T-cell (primary cell): ENCODE measurements around the gene SLC45A1. TPM values are rescaled to one million over a fixed set of nuclear protein-coding genes. Genes with fewer than 3 reads are reported as not detected.

Experiments
- ATAC-seq, 4 experiments: fragments of 200-7000 bp in 3 of 4; fragments of 150-1000 bp in 1 of 4; cut with Tn5 transposase; replicated peaks in 1 of 4; 1 replicate in 3 of 4; 2 replicates in 1 of 4; pipeline ENCODE4 v1.10.0; 2021; ENCODE audit warnings: moderate library complexity in 3 of 4, mild to moderate bottlenecking in 2 of 4, moderate number of reproducible peaks in 1 of 4
- CTCF ChIA-PET, 2 donors: fragments of 300-600 bp; sonication (Branson Sonifier 250); formaldehyde crosslinking; loops; one replicate each; lab custom pipeline; 2022; ENCODE audit warnings: antibody characterized with exemption in 2 of 2; lab: Charles Lee
- POLR2A ChIA-PET, 2 donors: fragments of 300-600 bp; sonication (Branson Sonifier 250); formaldehyde crosslinking; loops; one replicate each; lab custom pipeline; 2022; ENCODE audit warnings: antibody characterized with exemption in 2 of 2; lab: Charles Lee
- DNase-seq, 35 experiments: peaks; one replicate each; pipeline versions ENCODE4 v3.0.0 to v3.0.0-alpha.2; 2013 to 2023
- H3K27ac ChIP-seq: one replicate; pipeline ENCODE4 v1.5.1; 2013; ENCODE audit warnings: low read length
- H3K27me3 ChIP-seq, 2 experiments: replicated peaks in 1 of 2; 1 replicate in 1 of 2; 2 replicates in 1 of 2; pipeline versions ENCODE4 v1.6.1 to v1.7.0; 2013; ENCODE audit warnings: low read length in 1 of 2, mixed read lengths in 1 of 2; ENCODE audit not compliant: control insufficient read depth in 2 of 2, insufficient read depth in 2 of 2; ENCODE audit errors: extremely low read depth in 1 of 2
- H3K36me3 ChIP-seq, 2 donors: 1 replicate in 1 of 2; 2 replicates in 1 of 2; pipeline versions ENCODE4 v1.6.1 to v1.7.0; 2013; ENCODE audit warnings: low read length in 1 of 2; ENCODE audit not compliant: control insufficient read depth in 2 of 2, insufficient read depth in 1 of 2; ENCODE audit errors: extremely low read depth in 1 of 2
- H3K4me1 ChIP-seq, 2 experiments: 1 replicate in 1 of 2; 2 replicates in 1 of 2; pipeline versions ENCODE4 v1.6.1 to v1.7.0; 2013; ENCODE audit warnings: low read length in 2 of 2, mixed read lengths in 1 of 2; ENCODE audit not compliant: insufficient read depth in 2 of 2, control insufficient read depth in 1 of 2; ENCODE audit errors: extremely low read depth in 1 of 2
- H3K4me3 ChIP-seq, 2 donors: 1 replicate in 1 of 2; 2 replicates in 1 of 2; pipeline versions ENCODE4 v1.5.1 to v1.7.0; 2013; ENCODE audit warnings: mild to moderate bottlenecking in 2 of 2, low read length in 1 of 2, moderate library complexity in 1 of 2; ENCODE audit not compliant: control insufficient read depth in 1 of 2; ENCODE audit errors: extremely low read depth in 1 of 2
- H3K9me3 ChIP-seq: 2 replicates; pipeline ENCODE4 v1.7.0; 2013
- H3K27ac Mint-ChIP-seq, 2 donors: one replicate each; pipeline ENCODE4 v1.8.0; 2020 to 2021; ENCODE audit warnings: mild to moderate bottlenecking in 2 of 2, mixed read lengths in 2 of 2
- H3K27me3 Mint-ChIP-seq, 2 donors: one replicate each; pipeline ENCODE4 v1.8.0; 2021 to 2022; ENCODE audit warnings: mixed read lengths in 2 of 2
- H3K36me3 Mint-ChIP-seq: one replicate; pipeline ENCODE4 v1.8.0; 2021; ENCODE audit warnings: mixed read lengths
- H3K4me1 Mint-ChIP-seq, 3 donors: one replicate each; pipeline ENCODE4 v1.8.0; 2020 to 2022; ENCODE audit warnings: mixed read lengths in 3 of 3, mild to moderate bottlenecking in 1 of 3
- H3K4me3 Mint-ChIP-seq, 3 donors: one replicate each; pipeline ENCODE4 v1.8.0; 2020 to 2022; ENCODE audit warnings: mild to moderate bottlenecking in 3 of 3, mixed read lengths in 3 of 3, moderate library complexity in 3 of 3
- H3K9me3 Mint-ChIP-seq, 3 donors: one replicate each; pipeline ENCODE4 v1.8.0; 2020 to 2022; ENCODE audit warnings: mixed read lengths in 3 of 3
- WGBS: methylation state at CpG from one replicate; pipeline ENCODE4 v1.1.5; 2013; ENCODE audit warnings: missing lambda C conversion rate; ENCODE audit not compliant: insufficient coverage; 5-methylcytosine and 5-hydroxymethylcytosine counted together
- total RNA-seq, 35 experiments: library from RNA in 6 of 35; stranded (reverse) in 6 of 35; fragments of 120-200 nt in 1 of 35; gene quantifications; one replicate each; pipeline versions ENCODE4 v1.2.1 to v1.2.4 and lab custom pipeline; 2013 to 2026

Gene SLC45A1
- total RNA-seq, 5 donors from 2014 or later (not counting 1 experiment from before 2014, with no cell fraction given), result 0.58 to 1.4 (median 1.2) TPM

GRCh38 chr1:8382051-8382505 lies 64.2 kb downstream of the SLC45A1 start:
- Mint-ChIP-seq H3K27ac (peak overlapping the region; percentile 28 to 49), H3K27me3 (no peaks in the 10 kb centered on the region), H3K9me3 (no peaks in the 10 kb centered on the region), H3K36me3 (peaks cover 21% of the 10 kb centered on the region), H3K4me1 (peaks cover 85 to 93% (median 91%) of the 10 kb centered on the region in 3 donors), H3K4me3 (peak overlapping the region in 1 of 3 donors; percentile 84)
- no peak overlapping the region for H3K27ac ChIP-seq
- ChIA-PET CTCF (interaction anchor here in 1 of 2 donors (0.5 to 1.1 kb wide), 3 partner anchors 13 to 466 kb away, joined by 3 to 4 read pairs (median 3); no protein-coding TSS in a partner anchor), POLR2A (no interaction called here)
- no peak for ATAC-seq
- peaks cover 46 to 64% of the 10 kb centered on the region in 2 experiments for H3K4me1 ChIP-seq
- WGBS, result 88% methylated on average over 2 of the region's 9 CpGs
- H3K4me3 ChIP-seq, result peak overlapping the region in 1 of 2 donors; percentile 17
- DNase-seq, result no peak
- no peaks in the 10 kb centered on the region for H3K27me3 ChIP-seq
- no peaks in the 10 kb centered on the region for H3K9me3 ChIP-seq
- peaks cover 3 to 15% of the 10 kb centered on the region in 2 donors for H3K36me3 ChIP-seq

GRCh38 chr1:8382608-8383505 lies 64.9 kb downstream of the SLC45A1 start:
- H3K9me3 ChIP-seq, result no peaks in the 10 kb centered on the region
- peaks cover 18% of the 10 kb centered on the region for H3K36me3 Mint-ChIP-seq
- peaks cover 46 to 66% of the 10 kb centered on the region in 2 experiments for H3K4me1 ChIP-seq
- H3K36me3 ChIP-seq, result peaks cover 3 to 15% of the 10 kb centered on the region in 2 donors
- H3K4me3 ChIP-seq, result peak overlapping the region in 1 of 2 donors; percentile 19
- no peaks in the 10 kb centered on the region for H3K9me3 Mint-ChIP-seq
- ChIA-PET POLR2A (no interaction called here), CTCF (interaction anchor here in 1 of 2 donors (0.7 to 1.1 kb wide), 3 partner anchors 48 to 467 kb away, joined by 3 read pairs; no protein-coding TSS in a partner anchor)
- DNase-seq (peak in 2 of 35 experiments; percentile 30 to 39), ATAC-seq (peak; percentile 69 to 89 (median 80))
- 65% methylated on average over 7 of the region's 15 CpGs for WGBS
- peak overlapping the region; percentile 63 to 84 (median 64) for H3K4me3 Mint-ChIP-seq
- no peaks in the 10 kb centered on the region for H3K27me3 Mint-ChIP-seq
- no peaks in the 10 kb centered on the region for H3K27me3 ChIP-seq
- peaks cover 87 to 95% (median 92%) of the 10 kb centered on the region in 3 donors for H3K4me1 Mint-ChIP-seq
- H3K27ac ChIP-seq, result peak overlapping the region; percentile 46
- peak overlapping the region; percentile 88 for H3K27ac Mint-ChIP-seq

- ATAC-seq (no peak), DNase-seq (no peak)
- Histone ChIP-seq H3K4me3 (no peak overlapping the region), H3K9me3 (no peaks in the 10 kb centered on the region), H3K27ac (peak overlapping the region; percentile 26), H3K36me3 (peaks cover 4 to 19% of the 10 kb centered on the region in 2 donors), H3K27me3 (no peaks in the 10 kb centered on the region), H3K4me1 (peaks cover 38 to 57% of the 10 kb centered on the region in 2 experiments)
- Mint-ChIP-seq H3K4me3 (peak overlapping the region in 1 of 3 donors; percentile 84), H3K27me3 (no peaks in the 10 kb centered on the region), H3K27ac (peak overlapping the region; percentile 44 to 59), H3K9me3 (no peaks in the 10 kb centered on the region), H3K4me1 (peaks cover 83 to 89% (median 88%) of the 10 kb centered on the region in 3 donors), H3K36me3 (peaks cover 20% of the 10 kb centered on the region)
- POLR2A ChIA-PET, result no interaction called here
- CTCF ChIA-PET, result interaction anchor here in 1 of 2 donors (0.6 kb wide), 1 partner anchor 13 kb away, joined by 3 read pairs; no protein-coding TSS in a partner anchor
- 93% methylated on average over 5 of the region's 6 CpGs for WGBS
These were observed 66.2 kb downstream of the SLC45A1 start for GRCh38 chr1:8384088-8384487.

- H3K9me3 ChIP-seq, result no peaks in the 10 kb centered on the region
- ChIA-PET POLR2A (no interaction called here), CTCF (interaction anchor here in 1 of 2 donors (0.6 kb wide), 1 partner anchor 12 kb away, joined by 3 read pairs; no protein-coding TSS in a partner anchor)
- H3K4me1 ChIP-seq, result peaks cover 34 to 55% of the 10 kb centered on the region in 2 experiments
- DNase-seq (no peak), ATAC-seq (no peak)
- no peaks in the 10 kb centered on the region for H3K27me3 ChIP-seq
- WGBS, result 83% methylated on average over 2 of the region's 2 CpGs
- H3K4me3 ChIP-seq, result no peak overlapping the region
- no peaks in the 10 kb centered on the region for H3K9me3 Mint-ChIP-seq
- peak overlapping the region; percentile 26 for H3K27ac ChIP-seq
- H3K27me3 Mint-ChIP-seq, result no peaks in the 10 kb centered on the region
- H3K36me3 ChIP-seq, result peaks cover 7 to 23% of the 10 kb centered on the region in 2 donors
- peak overlapping the region in 1 of 3 donors; percentile 84 for H3K4me3 Mint-ChIP-seq
- peak overlapping the region; percentile 44 to 59 for H3K27ac Mint-ChIP-seq
- H3K4me1 Mint-ChIP-seq, result peaks cover 83 to 89% (median 88%) of the 10 kb centered on the region in 3 donors
- H3K36me3 Mint-ChIP-seq, result peaks cover 24% of the 10 kb centered on the region
These were observed 66.7 kb downstream of the SLC45A1 start for GRCh38 chr1:8384577-8384976.

- ChIA-PET POLR2A (interaction anchor here in 1 of 2 donors (0.6 kb wide), 1 partner anchor 19 kb away, joined by 3 read pairs; no protein-coding TSS in a partner anchor), CTCF (interaction anchor here (0.6 to 1.4 kb wide), 4 partner anchors 41 to 244 kb away, joined by 3 to 4 read pairs (median 4); no protein-coding TSS in a partner anchor)
- peaks cover 33 to 48% of the 10 kb centered on the region in 2 experiments for H3K4me1 ChIP-seq
- H3K9me3 ChIP-seq, result no peaks in the 10 kb centered on the region
- no peak for ATAC-seq
- peaks cover 4 to 20% of the 10 kb centered on the region in 2 donors for H3K36me3 ChIP-seq
- no peak overlapping the region for H3K4me3 Mint-ChIP-seq
- peaks cover 88 to 89% (median 88%) of the 10 kb centered on the region in 3 donors for H3K4me1 Mint-ChIP-seq
- no peaks in the 10 kb centered on the region for H3K27me3 ChIP-seq
- peaks cover 28% of the 10 kb centered on the region for H3K36me3 Mint-ChIP-seq
- DNase-seq, result no peak
- H3K4me3 ChIP-seq, result no peak overlapping the region
- no peaks in the 10 kb centered on the region for H3K27me3 Mint-ChIP-seq
- H3K27ac Mint-ChIP-seq, result peak overlapping the region in 1 of 2 donors; percentile 11
- no peaks in the 10 kb centered on the region for H3K9me3 Mint-ChIP-seq
- no peak overlapping the region for H3K27ac ChIP-seq
These were observed 68.3 kb downstream of the SLC45A1 start for GRCh38 chr1:8386247-8386646.
